WI38 (cell line): ENCODE measurements around the gene JCAD.

Experiments used
- H3K4me3 ChIP-seq: 2 replicates; pipeline ENCODE4 v1.5.1; 2011; ENCODE audit warnings: low read depth, mild to moderate bottlenecking, control low read depth, low read length
- CTCF ChIP-seq: IDR thresholded peaks from 2 replicates; pipeline ENCODE4 v1.5.1; 2012; ENCODE audit warnings: low read depth, mild to moderate bottlenecking, control low read depth, low read length

The JCAD gene

GRCh38 chr10:30051220-30051619, 8.2 kb downstream of the JCAD start:
- TF ChIP-seq CTCF = no peak
- no peak overlapping the region for H3K4me3 ChIP-seq

- no peak overlapping the region for H3K4me3 ChIP-seq
- TF ChIP-seq CTCF = no peak
Measured at GRCh38 chr10:30050411-30050810, 9.0 kb downstream of the JCAD start.

GRCh38 chr10:30048768-30049517, 10.4 kb downstream of the JCAD start:
- no peak for TF ChIP-seq CTCF
- no peak overlapping the region for H3K4me3 ChIP-seq

GRCh38 chr10:30047924-30048531, 11.4 kb downstream of the JCAD start:
- no peak overlapping the region for H3K4me3 ChIP-seq
- no peak for TF ChIP-seq CTCF

- no peak for TF ChIP-seq CTCF
- no peak overlapping the region for H3K4me3 ChIP-seq
Measured at GRCh38 chr10:30047430-30047829, 12.0 kb downstream of the JCAD start.

GRCh38 chr10:30046476-30046875, 12.9 kb downstream of the JCAD start:
- no peak overlapping the region for H3K4me3 ChIP-seq
- TF ChIP-seq CTCF = no peak

- TF ChIP-seq CTCF = no peak
- H3K4me3 ChIP-seq = no peak overlapping the region
Measured at GRCh38 chr10:30045961-30046360, 13.4 kb downstream of the JCAD start.
